ENCODE data around the gene PTPN3. TPM values are rescaled to one million over a fixed set of nuclear protein-coding genes. Genes with fewer than 3 reads are reported as not detected.

The PTPN3 gene
- total RNA-seq, 2 donors from 2014 or later, result 2.7 to 4.6 TPM

GRCh38 chr9:109481856-109482255 lies 16.3 kb downstream of the PTPN3 start:
- Histone ChIP-seq H3K4me1 (ENCODE audit: control insufficient read depth, insufficient read depth, low read length) (peaks cover 9% of the 10 kb centered on the region), H3K27ac (ENCODE audit: low read depth, low read length) (no peak overlapping the region), H3K9me3 (ENCODE audit: control insufficient read depth, low read length) (no peaks in the 10 kb centered on the region), H3K27me3 (ENCODE audit: control insufficient read depth, insufficient read depth, low read length, poor library complexity, severe bottlenecking) (no peaks in the 10 kb centered on the region), H3K9ac (ENCODE audit: extremely low read depth, low read length, poor library complexity, severe bottlenecking) (no peak overlapping the region), H3K36me3 (ENCODE audit: control insufficient read depth, insufficient read depth, low read length) (no peaks in the 10 kb centered on the region), H3K4me3 (ENCODE audit: low read length) (no peak overlapping the region)
- Mint-ChIP-seq H3K27me3 (ENCODE audit: insufficient read depth) (no peaks in the 10 kb centered on the region), H3K9me3 (no peaks in the 10 kb centered on the region), H3K4me1 (peaks cover 12% of the 10 kb centered on the region), H3K36me3 (ENCODE audit: low read depth) (no peaks in the 10 kb centered on the region), H3K27ac (no peak overlapping the region), H3K4me3 (no peak overlapping the region)
- WGBS, 2 experiments (ENCODE audit: insufficient coverage in 1 of 2, insufficient read length in 1 of 2), result 70 to 79% methylated on average over 4 to 7 of the region's 7 CpGs
- DNase-seq, result no peak
- no peak for TF ChIP-seq CTCF (conservative IDR thresholded peaks at IDR 0.05)

DNA sequence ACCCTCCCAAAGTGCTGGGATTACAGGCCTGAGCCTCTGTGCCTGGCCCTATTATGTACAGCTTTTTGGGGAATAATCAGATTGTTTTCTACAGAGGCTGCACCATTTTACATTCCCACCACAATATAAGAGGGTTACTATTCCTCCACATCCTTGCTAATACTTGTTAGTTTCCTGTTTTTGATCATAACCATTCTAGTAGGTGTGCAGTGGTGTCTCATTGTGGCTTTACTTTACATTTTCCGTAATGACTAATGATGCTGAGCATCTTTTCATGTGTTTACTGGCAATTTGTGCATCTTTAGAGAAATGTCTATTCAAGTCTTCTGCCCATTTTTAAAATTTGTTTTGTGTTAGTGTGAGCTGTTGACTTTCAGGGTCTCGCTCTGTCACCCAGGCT lies 18.3 kb downstream of the PTPN3 start:
- Histone ChIP-seq H3K27ac (ENCODE audit: low read depth, low read length) (no peak overlapping the region), H3K9ac (ENCODE audit: extremely low read depth, low read length, poor library complexity, severe bottlenecking) (no peak overlapping the region), H3K4me3 (ENCODE audit: low read length) (no peak overlapping the region), H3K4me1 (ENCODE audit: control insufficient read depth, insufficient read depth, low read length) (peaks cover 9% of the 10 kb centered on the region), H3K27me3 (ENCODE audit: control insufficient read depth, insufficient read depth, low read length, poor library complexity, severe bottlenecking) (no peaks in the 10 kb centered on the region), H3K36me3 (ENCODE audit: control insufficient read depth, insufficient read depth, low read length) (no peaks in the 10 kb centered on the region), H3K9me3 (ENCODE audit: control insufficient read depth, low read length) (no peaks in the 10 kb centered on the region)
- no peak overlapping the region for H3K4me3 Mint-ChIP-seq
- no peak for TF ChIP-seq CTCF (conservative IDR thresholded peaks at IDR 0.05)
- H3K36me3 Mint-ChIP-seq (ENCODE audit: low read depth), result no peaks in the 10 kb centered on the region
- no peak overlapping the region for H3K27ac Mint-ChIP-seq
- no peaks in the 10 kb centered on the region for H3K9me3 Mint-ChIP-seq
- no peaks in the 10 kb centered on the region for H3K27me3 Mint-ChIP-seq (ENCODE audit: insufficient read depth)
- WGBS, 2 experiments (ENCODE audit: insufficient coverage in 1 of 2, insufficient read length in 1 of 2), result 93 to 100% methylated on average over 2 of the region's 2 CpGs
- H3K4me1 Mint-ChIP-seq, result peaks cover 14% of the 10 kb centered on the region
- DNase-seq, result no peak

GRCh38 chr9:109478665-109479380 lies 19.3 kb downstream of the PTPN3 start:
- TF ChIP-seq CTCF (conservative IDR thresholded peaks at IDR 0.05), result no peak
- H3K27ac ChIP-seq (ENCODE audit: low read depth, low read length), result no peak overlapping the region
- no peaks in the 10 kb centered on the region for H3K27me3 ChIP-seq (ENCODE audit: control insufficient read depth, insufficient read depth, low read length, poor library complexity, severe bottlenecking)
- no peaks in the 10 kb centered on the region for H3K36me3 ChIP-seq (ENCODE audit: control insufficient read depth, insufficient read depth, low read length)
- Mint-ChIP-seq H3K36me3 (ENCODE audit: low read depth) (no peaks in the 10 kb centered on the region), H3K27ac (no peak overlapping the region), H3K9me3 (no peaks in the 10 kb centered on the region), H3K4me3 (no peak overlapping the region), H3K27me3 (ENCODE audit: insufficient read depth) (no peaks in the 10 kb centered on the region), H3K4me1 (peaks cover 14% of the 10 kb centered on the region)
- DNase-seq, result no peak
- no peak overlapping the region for H3K4me3 ChIP-seq (ENCODE audit: low read length)
- WGBS, 2 experiments (ENCODE audit: insufficient coverage in 1 of 2, insufficient read length in 1 of 2), result 88 to 100% methylated on average over 3 to 8 of the region's 10 CpGs
- H3K4me1 ChIP-seq (ENCODE audit: control insufficient read depth, insufficient read depth, low read length), result peaks cover 9% of the 10 kb centered on the region
- no peak overlapping the region for H3K9ac ChIP-seq (ENCODE audit: extremely low read depth, low read length, poor library complexity, severe bottlenecking)
- no peaks in the 10 kb centered on the region for H3K9me3 ChIP-seq (ENCODE audit: control insufficient read depth, low read length)

Data from endodermal cell (in vitro differentiated cells).